ENCODE results near the gene CDH4. TPM values are rescaled to one million over a fixed set of nuclear protein-coding genes. Genes with fewer than 3 reads are reported as not detected.
"Not testable (repeated sequence)": the region's sequence is repeated elsewhere in the genome, so short reads cannot be mapped to it uniquely, and the experiment has no call there.

Gene CDH4
- total RNA-seq, 1 experiment from 2014 or later, result not detected

DNA sequence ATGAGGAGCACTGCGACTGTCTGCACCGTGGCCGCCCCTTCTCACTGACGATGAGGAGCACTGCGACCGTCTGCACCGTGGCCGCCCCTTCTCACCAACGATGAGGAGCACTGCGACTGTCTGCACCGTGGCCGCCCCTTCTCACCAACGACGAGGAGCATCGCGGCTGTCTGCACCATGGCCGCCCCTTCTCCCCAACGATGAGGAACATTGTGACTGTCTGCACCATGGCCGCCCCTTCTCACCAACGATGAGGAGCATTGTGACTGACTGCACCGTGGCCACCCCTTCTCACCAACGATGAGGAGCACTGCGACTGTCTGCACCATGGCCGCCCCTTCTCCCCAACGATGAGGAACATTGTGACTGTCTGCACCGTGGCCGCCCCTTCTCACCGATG lies 696.0 kb downstream of the CDH4 start:
- H3K36me3 ChIP-seq (ENCODE audit: low read depth); H3K9me2 ChIP-seq (ENCODE audit: insufficient read depth); H3K4me3 ChIP-seq; H3K4me1 ChIP-seq (replicated peaks; ENCODE audit: insufficient read depth); H3K79me2 ChIP-seq (ENCODE audit: low read depth); H3K27ac ChIP-seq; H4K20me1 ChIP-seq (ENCODE audit: insufficient read depth); H2AFZ ChIP-seq; intact Hi-C loops (cut with micrococcal nuclease; ENCODE audit: unreplicated experiment); H3F3A ChIP-seq (ENCODE audit: insufficient read depth, low read depth); CTCF ChIA-PET; H3K4me2 ChIP-seq; DNase-seq; POLR2A ChIA-PET (ENCODE audit: unreplicated experiment); BruUV-seq (replicated peaks); H3K9me3 ChIP-seq (ENCODE audit: insufficient read depth, low read depth): not testable (repeated sequence)
- peaks cover 32% of the 10 kb centered on the region for H3K27me3 ChIP-seq (ENCODE audit: insufficient read depth, low read depth)

- intact Hi-C loops (cut with micrococcal nuclease; ENCODE audit: unreplicated experiment), result no loop called here
- Histone ChIP-seq H3K36me3 (ENCODE audit: low read depth) (no peaks in the 10 kb centered on the region), H3K79me2 (ENCODE audit: low read depth) (no peaks in the 10 kb centered on the region), H3K4me1 (replicated peaks; ENCODE audit: insufficient read depth) (no peaks in the 10 kb centered on the region), H3K4me2 (no peak overlapping the region), H3F3A (ENCODE audit: insufficient read depth, low read depth) (no peaks in the 10 kb centered on the region), H3K9me3 (ENCODE audit: insufficient read depth, low read depth) (no peaks in the 10 kb centered on the region), H3K4me3 (no peak overlapping the region), H3K27ac (no peak overlapping the region), H3K9me2 (ENCODE audit: insufficient read depth) (no peaks in the 10 kb centered on the region), H4K20me1 (ENCODE audit: insufficient read depth) (no peaks in the 10 kb centered on the region), H3K27me3 (ENCODE audit: insufficient read depth, low read depth) (peaks cover 39% of the 10 kb centered on the region), H2AFZ (no peak overlapping the region)
- ChIA-PET POLR2A (ENCODE audit: unreplicated experiment) (no interaction called here), CTCF (no interaction called here)
- TF ChIP-seq EZH2 (IDR thresholded peaks at IDR 0.05; ENCODE audit: low read depth) (no peak), CTCF (conservative IDR thresholded peaks at IDR 0.05) (no peak)
- DNase-seq, result no peak
- BruUV-seq (replicated peaks), result no TSS peak
These were observed 696.7 kb downstream of the CDH4 start for GRCh38 chr20:61948586-61949362.

DNA sequence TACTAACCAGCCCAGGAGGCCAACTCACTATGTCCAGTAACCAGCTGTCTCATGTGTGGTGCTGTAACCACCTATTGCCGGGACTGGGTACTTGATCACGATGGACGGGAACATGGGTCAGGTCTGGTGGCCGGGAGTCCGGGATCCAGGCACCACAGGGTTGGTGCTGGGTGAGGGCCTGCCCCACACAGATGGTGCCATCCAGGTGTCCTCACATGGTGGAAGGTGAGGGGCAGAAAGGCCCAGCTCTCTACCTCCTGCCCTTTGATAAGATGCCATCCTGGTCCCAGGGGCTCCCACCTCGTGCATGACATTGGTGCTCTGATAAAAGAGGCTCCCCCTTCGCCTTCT lies 697.3 kb downstream of the CDH4 start:
- CTCF ChIA-PET, result no interaction called here

More for the DNA sequence above, 697.3 kb downstream of the CDH4 start:
- Histone ChIP-seq H3K27ac (no peak overlapping the region), H2AFZ (no peak overlapping the region), H3K9me2 (ENCODE audit: insufficient read depth) (no peaks in the 10 kb centered on the region), H3K36me3 (ENCODE audit: low read depth) (no peaks in the 10 kb centered on the region), H4K20me1 (ENCODE audit: insufficient read depth) (no peaks in the 10 kb centered on the region), H3K4me2 (no peak overlapping the region), H3K9me3 (ENCODE audit: insufficient read depth, low read depth) (no peaks in the 10 kb centered on the region), H3K4me3 (no peak overlapping the region), H3K4me1 (replicated peaks; ENCODE audit: insufficient read depth) (no peaks in the 10 kb centered on the region), H3K27me3 (ENCODE audit: insufficient read depth, low read depth) (peaks cover 43% of the 10 kb centered on the region), H3F3A (ENCODE audit: insufficient read depth, low read depth) (no peaks in the 10 kb centered on the region), H3K79me2 (ENCODE audit: low read depth) (no peaks in the 10 kb centered on the region)
- no TSS peak for BruUV-seq (replicated peaks)
- no peak for TF ChIP-seq CTCF (conservative IDR thresholded peaks at IDR 0.05)
- TF ChIP-seq EZH2 (IDR thresholded peaks at IDR 0.05; ENCODE audit: low read depth), result no peak
- intact Hi-C loops (cut with micrococcal nuclease; ENCODE audit: unreplicated experiment), result no loop called here
- DNase-seq, result no peak
- POLR2A ChIA-PET (ENCODE audit: unreplicated experiment), result interaction anchor here (0.6 kb wide), 1 partner anchor 24 kb away, joined by 3 read pairs; no protein-coding TSS in a partner anchor
